GM12864 (cell line): ENCODE data around the gene SLC25A24.
"Not testable (repeated sequence)": the region's sequence is repeated elsewhere in the genome, so short reads cannot be mapped to it uniquely, and the experiment has no call there.

Experiments
- DNase-seq: peaks from one replicate; pipeline ENCODE4 v3.0.0-alpha.2; 2011; ENCODE audit warnings: low read depth
- H3K4me3 ChIP-seq: 2 replicates; pipeline ENCODE4 v1.5.1; 2011; ENCODE audit warnings: mild to moderate bottlenecking, low read depth, low read length, control low read depth
- CTCF ChIP-seq: IDR thresholded peaks from 2 replicates; pipeline ENCODE4 v1.5.1; 2011; ENCODE audit warnings: low read depth, mild to moderate bottlenecking, moderate library complexity, low read length, control low read depth, inconsistent platforms; ENCODE audit errors: missing control alignments

SLC25A24 gene

GRCh38 chr1:108214641-108215465 is 14.7 kb upstream of the SLC25A24 start:
- TF ChIP-seq CTCF: peak; percentile 37
- not testable (repeated sequence) for H3K4me3 ChIP-seq, DNase-seq

- DNase-seq: no peak
- no peak for TF ChIP-seq CTCF
Observed at GRCh38 chr1:108211014-108211413, 10.9 kb upstream of the SLC25A24 start.

GRCh38 chr1:108209456-108210108 is 9.4 kb upstream of the SLC25A24 start:
- no peak for TF ChIP-seq CTCF
- no peak for DNase-seq
- H3K4me3 ChIP-seq: no peak overlapping the region

More at GRCh38 chr1:108211014-108211413, 10.9 kb upstream of the SLC25A24 start:
- no peak overlapping the region for H3K4me3 ChIP-seq

- TF ChIP-seq CTCF: no peak
- no peak overlapping the region for H3K4me3 ChIP-seq
Observed at GRCh38 chr1:108208724-108209446, 8.7 kb upstream of the SLC25A24 start.

GRCh38 chr1:108203582-108203981 is 3.4 kb upstream of the SLC25A24 start:
- DNase-seq: not testable (repeated sequence)

More at GRCh38 chr1:108208724-108209446, 8.7 kb upstream of the SLC25A24 start:
- no peak for DNase-seq

GRCh38 chr1:108201687-108202086 is 1.5 kb upstream of the SLC25A24 start:
- DNase-seq: no peak
- no peak overlapping the region for H3K4me3 ChIP-seq
- TF ChIP-seq CTCF: no peak

More at GRCh38 chr1:108203582-108203981, 3.4 kb upstream of the SLC25A24 start:
- H3K4me3 ChIP-seq: not testable (repeated sequence)

- DNase-seq: no peak
- H3K4me3 ChIP-seq: peak overlapping the region; percentile 54
- peak; percentile 20 for TF ChIP-seq CTCF
Observed at GRCh38 chr1:108200687-108201051, 526 bp upstream of the SLC25A24 start.
